Stimulated activated CD8-positive, alpha-beta memory T cell treated with anti-CD3 and anti-CD28 coated beads, Interleukin-12 subunit alpha, Interleukin-12 subunit beta, amount 100 ng/mL, for 1 hour (primary cell): ENCODE measurements around the gene PPP1R13B.

Experiments
- DNase-seq: peaks from one replicate; pipeline ENCODE4 v3.0.0-alpha.2; 2020; ENCODE audit warnings: low read depth

PPP1R13B gene

DNA sequence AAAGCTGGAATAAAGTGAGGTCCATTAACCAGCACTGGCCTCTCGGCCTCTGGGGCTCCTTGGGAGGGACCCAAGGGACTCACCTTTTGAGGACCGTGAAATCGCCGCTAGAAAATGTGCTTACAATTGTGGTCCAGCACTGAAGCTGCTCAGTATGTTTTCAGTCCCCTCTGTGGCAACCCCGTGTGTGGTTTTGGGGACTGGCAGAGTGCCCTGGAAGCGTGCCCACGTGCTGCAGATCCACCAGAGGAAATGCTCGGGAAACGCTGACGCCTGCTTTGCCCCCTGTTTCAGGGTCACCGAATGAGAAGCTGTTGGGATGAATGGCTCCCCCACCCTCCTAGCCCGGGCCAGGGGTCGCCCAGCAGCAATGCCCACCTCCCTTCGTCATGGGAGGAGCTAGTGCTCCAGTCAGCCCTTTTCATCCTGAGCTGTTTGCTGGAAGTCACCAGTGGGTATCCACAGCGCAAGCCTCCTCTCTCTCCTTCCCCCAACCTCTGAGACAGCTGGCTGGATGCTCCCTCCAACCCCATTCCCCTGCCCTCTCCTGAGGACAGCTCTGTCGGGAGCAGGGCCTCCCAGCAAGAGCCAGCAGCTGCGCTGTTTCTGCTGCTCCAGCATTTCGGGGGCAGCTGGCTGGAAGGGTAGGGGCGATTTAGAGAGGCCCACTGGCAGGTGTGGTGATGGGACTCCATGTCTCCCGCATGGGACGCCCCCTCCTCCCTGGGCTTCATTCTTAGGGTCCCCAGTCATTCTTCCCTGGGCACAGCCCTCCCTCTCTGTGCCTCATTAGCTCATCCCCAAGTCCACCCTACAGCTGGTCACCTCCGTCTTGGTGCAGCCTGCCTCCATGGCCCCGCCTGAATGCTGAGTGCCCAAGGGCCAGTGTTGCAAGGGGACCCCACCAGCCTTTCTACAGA lies 33.2 kb upstream of the PPP1R13B start:
- peak; percentile 23 for DNase-seq

DNA sequence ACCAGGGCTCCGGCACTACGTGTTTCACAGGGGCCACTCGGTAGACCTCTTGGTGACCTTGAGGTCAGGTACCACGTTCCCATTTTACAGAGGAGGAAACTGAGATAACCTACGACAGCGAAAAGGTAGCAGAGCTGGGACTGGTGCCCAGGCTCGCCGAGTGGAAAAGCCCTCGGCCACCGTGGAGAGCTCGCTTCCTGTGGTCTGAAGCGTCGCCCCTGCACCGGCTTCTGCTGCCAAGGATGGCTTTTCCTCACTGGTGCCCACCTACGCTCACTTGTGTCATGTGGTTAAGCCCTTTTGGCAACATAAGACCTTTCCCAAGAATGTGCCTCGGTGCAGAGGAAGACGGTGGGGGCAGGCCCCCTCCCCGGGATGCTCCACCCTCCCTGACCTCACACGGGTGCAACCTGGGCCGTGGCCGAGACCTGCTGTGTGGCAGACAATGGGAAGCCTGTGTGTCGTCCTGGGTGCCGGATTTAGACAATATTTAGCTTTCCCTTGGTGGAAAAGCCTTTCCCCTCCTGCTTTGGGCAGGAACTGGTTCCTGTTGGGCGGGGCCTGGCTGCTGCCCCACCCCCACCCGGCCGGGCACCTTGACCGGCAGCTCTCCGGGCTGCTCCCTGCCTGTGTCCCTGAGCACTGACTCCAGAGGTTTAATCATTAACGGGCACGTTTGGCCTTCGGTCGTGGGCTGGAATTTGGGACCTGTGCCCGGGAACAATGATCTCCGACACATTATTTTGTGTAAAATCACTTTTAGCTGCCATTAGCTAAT lies 32.4 kb upstream of the PPP1R13B start:
- DNase-seq, result no peak

DNA sequence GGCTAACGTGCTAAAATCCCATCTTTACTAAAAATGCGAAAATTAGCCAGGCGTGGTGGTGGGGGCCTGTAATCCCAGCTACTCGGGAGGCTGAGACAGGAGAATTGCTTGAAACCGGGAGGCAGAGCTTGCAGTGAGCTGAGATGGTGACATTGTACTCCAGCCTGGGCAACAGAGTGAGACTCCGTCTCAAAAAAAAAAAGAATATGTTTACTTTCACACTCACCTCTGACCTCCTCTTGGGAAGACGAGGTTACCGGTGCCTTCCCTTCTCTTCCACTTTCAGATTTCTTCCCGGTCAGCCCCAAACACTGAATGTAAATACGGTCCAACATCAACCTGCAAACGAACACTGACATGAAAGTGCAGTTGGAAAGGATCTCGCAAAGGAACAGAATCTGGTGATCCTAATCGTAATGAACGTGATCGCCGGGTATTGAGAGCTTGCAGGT lies 31.8 kb upstream of the PPP1R13B start:
- DNase-seq, result no peak

GRCh38 chr14:103878180-103878579 lies 30.8 kb upstream of the PPP1R13B start:
- no peak for DNase-seq

GRCh38 chr14:103875010-103875409 lies 27.6 kb upstream of the PPP1R13B start:
- no peak for DNase-seq

GRCh38 chr14:103872481-103873113 lies 25.2 kb upstream of the PPP1R13B start:
- DNase-seq, result no peak

GRCh38 chr14:103871596-103872480 lies 24.5 kb upstream of the PPP1R13B start:
- DNase-seq, result peak; percentile 63

DNA sequence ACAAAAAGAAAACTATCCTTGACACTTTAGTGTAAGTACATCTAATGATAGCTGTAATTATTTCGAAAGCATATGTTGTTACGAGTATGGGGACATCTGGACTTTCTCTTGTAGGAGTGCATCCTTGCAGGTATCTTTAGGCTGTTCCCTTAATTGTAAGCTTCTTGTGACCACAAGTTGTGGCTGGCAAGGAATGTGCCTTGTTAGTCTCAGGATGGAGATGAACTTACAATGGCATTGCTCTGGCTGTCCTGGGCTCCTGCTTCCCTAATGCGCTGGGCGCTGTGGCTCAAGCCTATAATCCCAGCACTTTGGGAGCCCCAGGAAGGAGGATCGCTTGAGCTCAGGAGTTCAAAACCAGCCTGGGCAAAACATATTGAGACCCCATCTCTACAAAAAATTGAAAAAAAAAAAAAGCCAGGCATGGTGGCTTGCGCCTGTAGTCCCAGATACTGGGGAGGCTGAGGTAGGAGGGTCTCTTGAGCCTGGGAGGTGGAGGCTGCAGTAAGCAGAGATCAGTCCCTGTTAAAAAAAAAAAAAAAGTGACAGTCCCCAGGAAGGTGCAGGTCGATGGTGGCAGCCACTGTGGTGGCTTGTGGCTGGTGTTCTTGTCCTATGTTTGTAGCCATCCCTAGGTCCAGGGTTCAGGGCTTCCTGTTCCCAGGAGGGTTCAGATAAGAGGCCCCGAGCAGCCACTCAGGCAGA lies 23.7 kb upstream of the PPP1R13B start:
- DNase-seq, result no peak

DNA sequence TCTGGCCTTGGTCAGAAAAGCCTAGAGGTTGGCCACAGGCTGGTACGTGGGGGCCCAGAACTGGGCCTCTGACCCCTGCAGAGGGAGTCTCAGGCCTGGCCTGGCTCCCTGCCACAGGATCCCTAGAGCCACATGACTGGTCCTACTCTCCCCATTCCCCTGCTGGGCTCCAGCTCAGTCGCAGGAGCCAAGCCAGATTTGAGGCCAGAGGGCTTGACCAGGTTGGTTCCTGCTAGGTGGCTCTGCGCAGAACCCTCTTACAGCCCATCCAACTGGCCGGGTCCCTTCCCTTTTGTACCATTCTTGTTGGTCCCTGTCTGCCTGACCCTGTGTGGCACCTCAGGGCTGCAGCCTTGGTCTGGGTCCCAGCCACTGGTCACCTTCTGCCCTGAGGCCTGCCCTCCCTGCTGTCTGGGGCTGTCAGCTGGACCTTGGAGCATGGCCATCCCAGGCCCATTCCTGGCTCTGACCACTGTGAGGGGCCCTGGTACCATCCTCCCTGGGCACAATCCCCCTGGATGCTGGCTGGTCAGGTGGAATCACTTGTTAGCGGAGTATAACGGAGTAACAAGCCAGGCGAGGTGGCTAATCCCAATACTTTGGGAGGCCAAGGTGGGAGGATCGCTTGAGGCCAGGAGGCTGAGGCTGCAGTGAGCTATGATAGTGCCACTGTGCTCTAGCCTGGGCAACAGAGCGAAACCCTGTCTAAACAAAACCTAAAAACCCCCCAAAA lies 22.9 kb upstream of the PPP1R13B start:
- no peak for DNase-seq

DNA sequence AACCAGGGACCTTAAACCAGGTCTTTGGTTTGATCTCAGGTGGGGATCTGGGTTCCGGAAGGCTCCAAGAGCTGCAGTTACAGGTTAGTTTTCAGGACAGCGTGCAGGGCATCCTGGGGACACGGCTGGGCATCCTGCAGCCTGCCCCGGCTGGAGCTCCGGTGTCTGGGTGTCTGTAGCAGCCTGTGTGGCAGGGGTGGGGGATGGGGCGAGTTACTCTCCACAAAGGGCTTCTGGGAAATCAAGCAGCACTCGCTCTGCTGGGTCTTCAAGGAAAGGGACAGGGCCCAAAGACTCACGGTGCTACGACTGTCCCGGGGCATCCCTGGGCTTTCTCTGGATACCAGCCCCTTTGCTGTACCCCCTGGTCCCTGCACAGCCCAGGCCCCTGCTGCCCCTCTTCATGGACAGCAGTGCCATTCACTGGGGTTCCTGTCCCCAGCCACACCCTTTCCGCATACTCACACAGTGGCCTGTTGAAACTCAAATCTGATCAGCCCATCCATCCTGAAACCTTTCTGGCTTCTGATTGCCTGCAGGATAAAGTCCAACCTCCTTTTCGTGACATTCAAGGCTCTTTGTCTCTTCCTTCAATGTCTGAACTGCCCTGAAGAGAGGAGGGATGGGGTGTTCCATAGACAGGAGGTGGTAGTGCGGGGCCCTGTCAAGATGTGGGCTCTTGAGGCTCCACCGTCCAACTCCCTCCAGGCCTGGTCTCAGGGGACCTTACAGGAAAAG lies 22.2 kb upstream of the PPP1R13B start:
- DNase-seq, result no peak

GRCh38 chr14:103868242-103868897 lies 21.0 kb upstream of the PPP1R13B start:
- no peak for DNase-seq

- DNase-seq, result no peak
Observed at GRCh38 chr14:103867523-103867953, 20.2 kb upstream of the PPP1R13B start.

DNA sequence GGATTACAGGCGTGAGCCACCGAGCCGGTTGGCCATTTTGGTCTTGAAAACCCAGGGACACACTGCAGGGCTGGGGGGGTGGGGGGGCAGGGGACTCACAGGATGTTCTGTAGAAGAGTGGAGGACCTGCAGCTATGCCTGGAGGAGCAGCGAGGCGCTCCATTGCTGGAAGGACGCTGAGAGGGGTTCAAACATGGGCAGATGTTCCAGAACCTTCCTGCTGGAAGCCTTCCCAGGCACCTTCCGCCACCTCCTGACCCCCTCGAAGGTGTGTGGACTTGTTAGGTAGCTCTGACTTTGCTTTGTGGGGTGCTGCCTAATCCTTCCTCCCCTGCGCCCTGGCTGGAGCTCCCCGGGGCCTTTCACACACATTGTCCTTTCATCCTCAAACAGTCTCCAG lies 19.6 kb upstream of the PPP1R13B start:
- DNase-seq, result no peak

DNA sequence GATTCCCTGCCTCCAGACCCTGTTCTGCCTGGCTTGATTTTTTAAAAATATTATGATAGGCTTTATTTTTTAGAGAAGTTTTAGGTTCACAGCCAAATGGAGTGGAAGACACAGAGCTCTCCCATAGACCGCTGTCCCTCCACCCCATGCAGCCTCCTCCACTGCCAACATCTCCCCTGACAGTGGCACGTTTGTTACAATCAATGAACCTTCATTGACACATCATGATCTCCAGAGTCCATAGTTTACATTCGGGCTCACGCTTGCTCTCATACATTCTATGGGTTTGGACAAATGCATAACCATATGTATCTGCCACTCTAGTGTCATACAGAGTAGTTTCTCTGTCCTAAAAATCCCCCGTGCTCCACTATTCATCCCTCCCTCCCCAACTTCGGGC lies 15.9 kb upstream of the PPP1R13B start:
- no peak for DNase-seq

GRCh38 chr14:103862393-103862782 lies 15.0 kb upstream of the PPP1R13B start:
- DNase-seq, result no peak

- DNase-seq, result no peak
Observed at GRCh38 chr14:103861413-103862392, 14.3 kb upstream of the PPP1R13B start.

DNA sequence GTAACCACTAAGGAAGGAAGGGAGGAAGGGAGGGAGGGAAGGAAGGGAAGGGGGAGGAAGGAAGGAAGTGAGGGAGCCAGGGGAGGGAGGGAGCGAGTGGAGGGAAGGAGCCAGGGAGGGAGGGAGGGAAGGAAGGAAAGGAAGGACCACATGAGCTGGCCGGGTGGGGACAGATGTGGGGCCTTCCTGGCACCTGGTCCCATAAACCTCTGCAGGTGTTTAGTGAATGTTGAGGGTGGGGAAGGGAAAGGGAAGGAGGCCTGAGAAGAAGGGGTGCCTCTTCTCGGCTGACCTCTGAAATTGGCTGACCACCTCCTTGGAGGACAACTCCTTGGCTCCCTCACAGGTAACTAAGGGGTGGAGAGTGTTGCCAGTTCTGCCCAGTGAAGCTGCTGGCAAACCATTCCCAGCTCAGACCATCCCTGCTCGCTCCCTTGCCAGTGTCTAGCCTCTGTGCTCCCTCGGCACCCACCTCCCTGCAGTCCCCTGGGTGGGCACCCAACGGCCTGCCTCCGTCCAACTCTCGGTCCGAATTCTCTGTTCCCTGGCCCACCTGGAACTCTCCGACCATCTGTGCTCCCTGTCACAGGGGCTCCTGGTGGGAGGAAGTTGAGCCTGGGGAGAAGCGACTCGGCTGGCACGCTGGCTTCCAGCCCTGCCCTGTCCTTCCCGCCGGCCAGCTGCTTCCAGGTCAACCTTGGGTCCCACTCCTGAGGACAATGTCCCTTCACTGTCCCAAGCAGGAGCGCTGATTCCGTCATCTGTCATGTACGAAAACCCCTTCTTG lies 12.2 kb upstream of the PPP1R13B start:
- no peak for DNase-seq
